Mesenchymal stem cell (in vitro differentiated cells and primary cell): ENCODE results near the gene TXNRD3.

Experiments used
- DNase-seq: peaks from one replicate; pipeline ENCODE4 v3.0.0-alpha.2; 2013
- H2AFZ ChIP-seq: one replicate; pipeline ENCODE4 v1.6.1; 2013; ENCODE audit warnings: low read depth, mild to moderate bottlenecking, control low read depth, inconsistent platforms, low read length, moderate library complexity
- H2AK5ac ChIP-seq: 2 replicates; pipeline ENCODE4 v1.6.1; 2013; ENCODE audit warnings: low read length, moderate library complexity, mild to moderate bottlenecking, inconsistent platforms; ENCODE audit not compliant: severe bottlenecking
- H2BK120ac ChIP-seq: one replicate; pipeline ENCODE4 v1.6.1; 2013; ENCODE audit warnings: low read depth, mild to moderate bottlenecking, inconsistent platforms, low read length, moderate library complexity
- H2BK12ac ChIP-seq, 2 experiments: one replicate each; pipeline ENCODE4 v1.6.1; 2013; ENCODE audit warnings: inconsistent platforms in 2 of 2, low read length in 2 of 2, mild to moderate bottlenecking in 2 of 2, moderate library complexity in 2 of 2, control low read depth in 1 of 2
- H2BK15ac ChIP-seq: one replicate; pipeline ENCODE4 v1.6.1; 2013; ENCODE audit warnings: mild to moderate bottlenecking, low read depth, inconsistent platforms; ENCODE audit not compliant: poor library complexity, severe bottlenecking
- H2BK5ac ChIP-seq: 2 replicates; pipeline ENCODE4 v1.6.1; 2013; ENCODE audit warnings: low read depth, mild to moderate bottlenecking, low read length, control low read depth, inconsistent platforms; ENCODE audit not compliant: poor library complexity, severe bottlenecking
- H3K14ac ChIP-seq, 2 experiments: one replicate each; pipeline ENCODE4 v1.6.1; 2013; ENCODE audit warnings: inconsistent platforms in 2 of 2, low read length in 2 of 2, control low read depth in 1 of 2, mild to moderate bottlenecking in 1 of 2, moderate library complexity in 1 of 2
- H3K18ac ChIP-seq, 2 experiments: one replicate each; pipeline ENCODE4 v1.6.1; 2013; ENCODE audit warnings: inconsistent platforms in 2 of 2, low read length in 2 of 2, control low read depth in 1 of 2, low read depth in 1 of 2, mild to moderate bottlenecking in 1 of 2
- H3K23ac ChIP-seq, 2 experiments: one replicate each; pipeline ENCODE4 v1.6.1; 2013; ENCODE audit warnings: inconsistent platforms in 2 of 2, low read length in 2 of 2, mild to moderate bottlenecking in 2 of 2, moderate library complexity in 2 of 2, control low read depth in 1 of 2
- H3K27ac ChIP-seq: 2 replicates; pipeline ENCODE4 v1.5.1; 2013; ENCODE audit warnings: mild to moderate bottlenecking, moderate library complexity, low read length, control low read depth, inconsistent platforms; ENCODE audit not compliant: poor library complexity, severe bottlenecking
- H3K27me3 ChIP-seq, 2 experiments: 2 replicates each; pipeline versions ENCODE4 v1.6.1 to v1.7.0; 2013; ENCODE audit warnings: low read length in 2 of 2, mild to moderate bottlenecking in 2 of 2, moderate library complexity in 2 of 2, control low read depth in 1 of 2, inconsistent platforms in 1 of 2; ENCODE audit not compliant: control insufficient read depth in 1 of 2, insufficient read depth in 1 of 2
- H3K36me3 ChIP-seq, 2 experiments: 2 replicates each; pipeline versions ENCODE4 v1.6.1 to v1.7.0; 2013; ENCODE audit warnings: low read length in 2 of 2, control low read depth in 1 of 2, inconsistent platforms in 1 of 2, low read depth in 1 of 2, mild to moderate bottlenecking in 1 of 2; ENCODE audit not compliant: insufficient read depth in 2 of 2, control insufficient read depth in 1 of 2
- H3K4ac ChIP-seq, 2 experiments: one replicate each; pipeline ENCODE4 v1.6.1; 2013; ENCODE audit warnings: inconsistent platforms in 2 of 2, low read length in 2 of 2, mild to moderate bottlenecking in 2 of 2, moderate library complexity in 2 of 2, control low read depth in 1 of 2, low read depth in 1 of 2
- H3K4me1 ChIP-seq: 2 replicates; pipeline ENCODE4 v1.6.1; 2013; ENCODE audit warnings: low read depth, low read length, control low read depth; ENCODE audit not compliant: control insufficient read depth, insufficient read depth
- H3K4me2 ChIP-seq: 2 replicates; pipeline ENCODE4 v1.6.1; 2013; ENCODE audit warnings: low read length, mild to moderate bottlenecking, inconsistent platforms; ENCODE audit not compliant: poor library complexity, severe bottlenecking
- H3K4me3 ChIP-seq, 2 experiments: 2 replicates each; pipeline versions ENCODE4 v1.5.1 to v1.7.0; 2013; ENCODE audit warnings: low read length in 2 of 2, mild to moderate bottlenecking in 2 of 2, control low read depth in 1 of 2, low read depth in 1 of 2; ENCODE audit not compliant: insufficient read depth in 1 of 2
- H3K79me1 ChIP-seq: replicated peaks from 2 replicates; pipeline ENCODE4 v1.6.1; 2013; ENCODE audit warnings: mild to moderate bottlenecking, control low read depth, low read length, inconsistent platforms; ENCODE audit not compliant: poor library complexity, severe bottlenecking
- H3K9ac ChIP-seq: 2 replicates; pipeline ENCODE4 v1.7.0; 2013; ENCODE audit warnings: mild to moderate bottlenecking, low read length, moderate library complexity
- H3K9me3 ChIP-seq: 2 replicates; pipeline ENCODE4 v1.7.0; 2013; ENCODE audit warnings: mild to moderate bottlenecking, low read length; ENCODE audit not compliant: control insufficient read depth
- H4K8ac ChIP-seq: one replicate; pipeline ENCODE4 v1.6.1; 2013; ENCODE audit warnings: inconsistent platforms, mild to moderate bottlenecking, low read length, moderate library complexity
- H4K91ac ChIP-seq: one replicate; pipeline ENCODE4 v1.6.1; 2013; ENCODE audit warnings: mild to moderate bottlenecking, low read length, inconsistent platforms
- WGBS: methylation state at CpG from one replicate; pipeline ENCODE4 v1.1.7; 2013; ENCODE audit warnings: mixed read lengths; 5-methylcytosine and 5-hydroxymethylcytosine counted together

Gene TXNRD3

DNA sequence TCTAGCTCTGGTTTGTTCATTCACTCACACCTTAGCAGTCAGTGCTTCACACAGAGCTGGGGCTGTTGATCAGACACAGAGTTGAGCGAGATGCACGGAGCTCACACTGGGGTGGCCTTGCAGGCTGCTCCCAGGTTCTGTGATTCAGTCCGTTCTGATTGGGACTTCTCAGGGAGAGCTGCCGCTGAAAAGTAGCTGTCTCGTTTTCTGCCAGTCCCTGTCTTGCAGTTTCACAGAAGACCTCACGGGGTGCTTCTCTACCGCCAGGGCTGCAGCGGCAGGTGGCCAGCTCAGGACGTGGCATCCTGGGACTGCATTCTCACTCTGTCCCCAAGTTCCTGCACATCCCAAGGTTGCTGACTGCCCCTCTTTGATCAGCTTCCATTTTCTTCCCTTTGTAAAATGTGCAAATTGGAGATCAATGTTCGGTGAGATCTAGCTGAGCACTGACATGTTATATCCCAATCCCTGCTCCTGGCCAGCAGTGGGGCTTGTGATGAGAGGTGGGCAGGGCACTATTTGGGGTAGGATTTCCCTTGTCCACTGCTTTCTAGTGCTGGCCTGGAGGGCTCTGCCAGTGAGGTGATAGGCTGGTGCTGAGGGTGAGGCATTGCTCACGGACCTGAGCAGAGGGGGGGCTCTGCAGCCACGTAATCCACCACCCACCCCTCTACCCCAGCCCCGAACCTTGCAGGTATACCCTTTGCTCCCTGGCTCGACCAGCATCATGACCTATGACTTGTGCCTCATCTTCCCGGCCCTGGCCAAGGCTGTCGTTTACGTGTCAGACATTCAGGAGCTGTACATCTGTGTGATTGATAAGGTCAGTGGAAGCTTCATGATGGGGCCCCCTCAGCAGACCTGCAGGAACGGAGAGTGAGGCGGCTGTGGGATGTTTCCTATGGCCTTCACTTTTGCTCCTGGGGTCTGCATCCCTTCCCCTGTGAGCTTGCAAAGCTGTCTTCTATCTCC is 5.3 kb upstream of the TXNRD3 start:
- Histone ChIP-seq H4K8ac (no peak overlapping the region), H3K9ac (no peak overlapping the region), H2AK5ac (no peak overlapping the region), H3K4ac (no peak overlapping the region), H2BK5ac (no peak overlapping the region), H3K23ac (no peak overlapping the region), H2BK120ac (no peak overlapping the region), H3K14ac (no peak overlapping the region), H3K36me3 (no peaks in the 10 kb centered on the region), H3K4me3 (no peak overlapping the region), H3K18ac (no peak overlapping the region), H3K27me3 (peaks cover 52 to 85% of the 10 kb centered on the region in 2 experiments), H3K79me1 (no peaks in the 10 kb centered on the region), H4K91ac (no peak overlapping the region), H2AFZ (no peak overlapping the region), H2BK15ac (no peak overlapping the region), H3K27ac (no peak overlapping the region), H3K4me2 (no peak overlapping the region), H3K9me3 (peaks cover 10% of the 10 kb centered on the region), H2BK12ac (no peak overlapping the region), H3K4me1 (peaks cover 2% of the 10 kb centered on the region)
- WGBS = 58% methylated on average over 17 of the region's 19 CpGs
- no peak for DNase-seq

- no peak overlapping the region for H4K91ac ChIP-seq
- no peak overlapping the region for H2BK15ac ChIP-seq
- no peak overlapping the region for H2BK120ac ChIP-seq
- H3K4ac ChIP-seq = no peak overlapping the region
- H3K9me3 ChIP-seq = peaks cover 10% of the 10 kb centered on the region
- no peak overlapping the region for H3K4me2 ChIP-seq
- H3K14ac ChIP-seq = no peak overlapping the region
- no peak overlapping the region for H2BK12ac ChIP-seq
- no peaks in the 10 kb centered on the region for H3K79me1 ChIP-seq
- no peak overlapping the region for H3K9ac ChIP-seq
- H3K36me3 ChIP-seq = no peaks in the 10 kb centered on the region
- H2BK5ac ChIP-seq = no peak overlapping the region
- no peak overlapping the region for H3K23ac ChIP-seq
- no peak overlapping the region for H2AK5ac ChIP-seq
- no peak overlapping the region for H2AFZ ChIP-seq
- no peak overlapping the region for H3K27ac ChIP-seq
- H3K18ac ChIP-seq = no peak overlapping the region
- WGBS = 80% methylated on average over 3 of the region's 3 CpGs
- DNase-seq = no peak
- H3K27me3 ChIP-seq = peaks cover 42 to 77% of the 10 kb centered on the region in 2 experiments
- H4K8ac ChIP-seq = no peak overlapping the region
- H3K4me3 ChIP-seq = no peak overlapping the region
- peaks cover 2% of the 10 kb centered on the region for H3K4me1 ChIP-seq
These were observed 3.7 kb upstream of the TXNRD3 start for GRCh38 chr3:126658584-126658983.

DNA sequence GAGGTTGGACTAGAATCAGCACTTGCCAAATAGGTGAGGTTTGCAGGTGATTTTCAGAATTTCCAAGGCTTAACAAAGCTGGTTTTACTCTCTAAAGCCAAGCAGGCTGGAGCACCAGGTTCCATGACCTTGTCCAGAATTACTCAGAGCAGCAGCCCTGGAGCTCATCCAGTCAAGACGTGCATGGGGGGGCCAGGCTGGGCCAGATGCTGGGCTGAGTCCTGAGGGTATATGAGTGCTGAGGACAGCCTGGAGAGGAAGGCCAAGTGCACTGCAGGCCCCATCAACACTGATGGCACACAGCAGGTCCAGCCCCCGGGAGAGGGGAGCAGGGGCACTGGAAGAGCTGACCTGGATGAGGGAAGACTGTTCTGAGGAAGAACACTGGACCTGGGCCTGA is 3.0 kb upstream of the TXNRD3 start:
- Histone ChIP-seq H3K9me3 (peaks cover 10% of the 10 kb centered on the region), H3K79me1 (no peaks in the 10 kb centered on the region), H3K23ac (no peak overlapping the region), H2BK5ac (no peak overlapping the region), H3K14ac (no peak overlapping the region), H3K4me1 (peaks cover 2% of the 10 kb centered on the region), H3K27ac (no peak overlapping the region), H3K4me3 (no peak overlapping the region), H2BK12ac (no peak overlapping the region), H4K91ac (no peak overlapping the region), H3K18ac (no peak overlapping the region), H2BK120ac (no peak overlapping the region), H3K27me3 (peaks cover 37 to 70% of the 10 kb centered on the region in 2 experiments), H2AFZ (no peak overlapping the region), H3K9ac (no peak overlapping the region), H2BK15ac (no peak overlapping the region), H3K36me3 (no peaks in the 10 kb centered on the region), H4K8ac (no peak overlapping the region), H3K4ac (no peak overlapping the region), H3K4me2 (no peak overlapping the region), H2AK5ac (no peak overlapping the region)
- no peak for DNase-seq
- 70% methylated on average over 2 of the region's 2 CpGs for whole genome bisulfite sequencing

DNA sequence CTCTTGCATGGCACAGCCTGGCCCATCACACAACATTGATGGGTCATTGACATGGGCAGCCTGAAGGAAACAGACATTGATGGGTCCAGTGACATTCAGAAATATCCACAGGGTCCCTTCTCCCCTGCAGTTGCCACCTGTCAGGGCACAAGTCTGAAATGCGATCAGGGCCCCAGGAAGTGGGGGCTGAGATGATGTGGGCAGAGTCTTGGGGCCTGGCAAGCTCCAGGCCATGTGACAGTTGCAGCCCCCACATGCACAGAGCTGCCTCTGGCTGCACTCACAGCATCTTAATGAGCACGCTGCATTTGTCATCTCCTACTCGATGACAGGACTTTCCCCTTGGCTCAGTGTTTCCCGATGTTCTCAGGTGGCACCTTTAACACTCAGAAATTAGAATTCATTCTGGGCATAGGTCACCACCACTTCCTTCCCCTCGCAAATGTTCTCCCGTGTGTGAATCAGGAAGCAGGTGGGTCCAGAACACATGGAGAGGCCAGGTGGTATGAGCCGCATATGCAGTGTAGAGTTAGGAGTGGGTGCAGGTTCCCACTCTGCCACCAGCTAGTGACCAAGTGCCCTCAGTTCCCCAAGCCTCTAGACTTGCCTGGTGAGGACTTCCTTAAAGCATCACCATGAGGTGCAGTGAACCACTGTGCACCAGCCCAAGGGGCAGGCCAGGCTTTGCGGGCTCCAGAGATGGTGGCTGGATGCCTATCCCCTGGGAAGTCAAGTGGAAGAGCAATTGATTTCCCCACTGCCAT is 1.6 kb upstream of the TXNRD3 start:
- Histone ChIP-seq H3K4me1 (peaks cover 2% of the 10 kb centered on the region), H2AK5ac (no peak overlapping the region), H3K36me3 (no peaks in the 10 kb centered on the region), H3K79me1 (peaks cover 2% of the 10 kb centered on the region), H2BK5ac (no peak overlapping the region), H3K4me2 (no peak overlapping the region), H3K9ac (no peak overlapping the region), H4K8ac (no peak overlapping the region), H3K27ac (no peak overlapping the region), H4K91ac (no peak overlapping the region), H3K14ac (no peak overlapping the region), H3K18ac (no peak overlapping the region), H3K9me3 (peaks cover 9% of the 10 kb centered on the region), H2BK120ac (no peak overlapping the region), H2AFZ (no peak overlapping the region), H3K4me3 (no peak overlapping the region), H3K4ac (no peak overlapping the region), H2BK15ac (no peak overlapping the region), H2BK12ac (no peak overlapping the region), H3K27me3 (peaks cover 24 to 57% of the 10 kb centered on the region in 2 experiments), H3K23ac (no peak overlapping the region)
- no peak for DNase-seq
- WGBS = 93% methylated on average over 8 of the region's 8 CpGs
